Astrocyte (in vitro differentiated cells and primary cell): ENCODE measurements around the gene PCDH19. TPM values are rescaled to one million over a fixed set of nuclear protein-coding genes. Genes with fewer than 3 reads are reported as not detected.

Experiments
- DNase-seq: peaks from one replicate; pipeline ENCODE4 v3.0.0-alpha.2; 2010; ENCODE audit warnings: low read depth
- FAIRE-seq: peaks from 2 replicates; lab custom pipeline; 2011; peaks lifted over from hg19 to GRCh38; lab: Jason Lieb, UNC
- H2AFZ ChIP-seq: 2 replicates; pipeline ENCODE4 v1.6.0; 2012; ENCODE audit warnings: low read depth, low read length, inconsistent platforms
- H3K27ac ChIP-seq: 2 replicates; pipeline ENCODE4 v1.5.1; 2011; ENCODE audit warnings: low read depth, low read length, inconsistent platforms
- H3K27me3 ChIP-seq: 2 replicates; pipeline ENCODE4 v1.6.0; 2011; ENCODE audit warnings: low read length, inconsistent platforms; ENCODE audit not compliant: insufficient read depth
- H3K36me3 ChIP-seq: 2 replicates; pipeline ENCODE4 v1.5.1; 2011; ENCODE audit warnings: low read length, inconsistent platforms; ENCODE audit not compliant: insufficient read depth
- H3K4me1 ChIP-seq: 2 replicates; pipeline ENCODE4 v1.5.1; 2011; ENCODE audit warnings: low read length, inconsistent platforms; ENCODE audit not compliant: insufficient read depth
- H3K4me2 ChIP-seq: 2 replicates; pipeline ENCODE4 v1.6.0; 2012; ENCODE audit warnings: low read length, inconsistent platforms
- H3K4me3 ChIP-seq: 2 replicates; pipeline ENCODE4 v1.5.1; 2011; ENCODE audit warnings: low read depth, mild to moderate bottlenecking, low read length, inconsistent platforms; ENCODE audit not compliant: insufficient read depth
- H3K79me2 ChIP-seq: 2 replicates; pipeline ENCODE4 v1.6.0; 2012; ENCODE audit warnings: mild to moderate bottlenecking, low read length, inconsistent platforms; ENCODE audit not compliant: insufficient read depth
- H3K9ac ChIP-seq: 2 replicates; pipeline ENCODE4 v1.6.0; 2012; ENCODE audit warnings: mild to moderate bottlenecking, low read length, inconsistent platforms
- H3K9me3 ChIP-seq: 2 replicates; pipeline ENCODE4 v1.5.1; 2012; ENCODE audit warnings: low read depth, mild to moderate bottlenecking, low read length, inconsistent platforms; ENCODE audit not compliant: insufficient read depth
- H4K20me1 ChIP-seq: 2 replicates; pipeline ENCODE4 v1.6.0; 2012; ENCODE audit warnings: low read length, inconsistent platforms; ENCODE audit not compliant: insufficient read depth
- H3K27ac Mint-ChIP-seq: one replicate; pipeline ENCODE4 v1.8.0; 2021; ENCODE audit warnings: mild to moderate bottlenecking, mixed read lengths; ENCODE audit not compliant: unreplicated experiment
- H3K27me3 Mint-ChIP-seq: one replicate; pipeline ENCODE4 v1.8.0; 2021; ENCODE audit warnings: low read depth, mixed read lengths; ENCODE audit not compliant: unreplicated experiment
- H3K36me3 Mint-ChIP-seq: one replicate; pipeline ENCODE4 v1.8.0; 2021; ENCODE audit warnings: low read depth, mixed read lengths; ENCODE audit not compliant: unreplicated experiment
- H3K4me1 Mint-ChIP-seq: one replicate; pipeline ENCODE4 v1.8.0; 2021; ENCODE audit warnings: low read depth, mixed read lengths; ENCODE audit not compliant: unreplicated experiment
- H3K4me3 Mint-ChIP-seq: one replicate; pipeline ENCODE4 v1.8.0; 2021; ENCODE audit warnings: mild to moderate bottlenecking, moderate library complexity, mixed read lengths; ENCODE audit not compliant: unreplicated experiment
- H3K9me3 Mint-ChIP-seq: one replicate; pipeline ENCODE4 v1.8.0; 2021; ENCODE audit warnings: mild to moderate bottlenecking, mixed read lengths; ENCODE audit not compliant: unreplicated experiment
- EZH2 ChIP-seq: IDR thresholded peaks from 2 replicates; pipeline ENCODE4 v1.6.1; 2012; ENCODE audit warnings: mild to moderate bottlenecking, low read length, inconsistent platforms; ENCODE audit not compliant: insufficient read depth
- total RNA-seq: library from RNA; stranded (reverse); gene quantifications from 2 replicates; pipeline ENCODE4 v1.2.1, GENCODE V29; 2021
- TF ChIP-seq, protein P1 (sequence below): IDR thresholded peaks from 2 replicates; pipeline ENCODE4 v1.5.1; 2011; ENCODE audit warnings: low read depth, mild to moderate bottlenecking, inconsistent platforms, low read length, moderate library complexity; ENCODE audit not compliant: insufficient read depth

Gene PCDH19
- total RNA-seq, 1 donor from 2014 or later: 11.6 TPM

DNA sequence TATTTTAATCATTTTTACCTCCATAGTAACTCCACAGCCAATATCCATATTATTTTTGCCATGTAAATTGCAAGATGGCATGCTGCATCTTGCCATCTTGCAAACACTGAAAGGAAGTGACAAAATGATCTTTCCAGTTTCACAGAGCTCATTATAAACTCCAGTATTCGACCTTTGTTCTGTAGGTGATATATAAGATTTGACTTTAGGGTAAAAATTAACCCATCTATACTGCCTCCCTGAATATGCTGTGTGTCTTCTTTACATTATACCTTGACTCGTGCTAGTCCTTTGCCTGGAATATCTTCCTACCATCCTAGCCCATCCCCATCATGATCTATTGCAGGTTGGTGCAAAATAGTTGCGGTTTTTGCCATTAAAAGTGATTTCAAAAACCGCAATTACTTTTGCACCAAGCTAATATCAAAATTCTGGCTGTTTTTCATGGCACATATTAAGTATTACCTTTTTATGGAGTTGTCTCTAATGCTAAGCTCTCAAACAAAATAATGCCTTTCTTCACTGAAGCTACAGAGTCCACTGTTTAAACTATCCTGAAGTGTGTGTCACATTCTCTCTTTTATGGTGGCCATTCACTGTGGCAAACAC is 161.1 kb downstream of the PCDH19 start:
- H3K27ac ChIP-seq: no peak overlapping the region
- H3K36me3 ChIP-seq: no peaks in the 10 kb centered on the region
- no peaks in the 10 kb centered on the region for H3K79me2 ChIP-seq
- Mint-ChIP-seq H3K4me3 (no peak overlapping the region), H3K27ac (no peak overlapping the region), H3K4me1 (no peaks in the 10 kb centered on the region), H3K9me3 (no peaks in the 10 kb centered on the region), H3K36me3 (no peaks in the 10 kb centered on the region), H3K27me3 (no peaks in the 10 kb centered on the region)
- TF ChIP-seq, protein P1, sequence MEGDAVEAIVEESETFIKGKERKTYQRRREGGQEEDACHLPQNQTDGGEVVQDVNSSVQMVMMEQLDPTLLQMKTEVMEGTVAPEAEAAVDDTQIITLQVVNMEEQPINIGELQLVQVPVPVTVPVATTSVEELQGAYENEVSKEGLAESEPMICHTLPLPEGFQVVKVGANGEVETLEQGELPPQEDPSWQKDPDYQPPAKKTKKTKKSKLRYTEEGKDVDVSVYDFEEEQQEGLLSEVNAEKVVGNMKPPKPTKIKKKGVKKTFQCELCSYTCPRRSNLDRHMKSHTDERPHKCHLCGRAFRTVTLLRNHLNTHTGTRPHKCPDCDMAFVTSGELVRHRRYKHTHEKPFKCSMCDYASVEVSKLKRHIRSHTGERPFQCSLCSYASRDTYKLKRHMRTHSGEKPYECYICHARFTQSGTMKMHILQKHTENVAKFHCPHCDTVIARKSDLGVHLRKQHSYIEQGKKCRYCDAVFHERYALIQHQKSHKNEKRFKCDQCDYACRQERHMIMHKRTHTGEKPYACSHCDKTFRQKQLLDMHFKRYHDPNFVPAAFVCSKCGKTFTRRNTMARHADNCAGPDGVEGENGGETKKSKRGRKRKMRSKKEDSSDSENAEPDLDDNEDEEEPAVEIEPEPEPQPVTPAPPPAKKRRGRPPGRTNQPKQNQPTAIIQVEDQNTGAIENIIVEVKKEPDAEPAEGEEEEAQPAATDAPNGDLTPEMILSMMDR: no peak
- no peak for TF ChIP-seq EZH2
- peak; percentile 82 for FAIRE-seq
- H4K20me1 ChIP-seq: no peaks in the 10 kb centered on the region
- no peak overlapping the region for H2AFZ ChIP-seq
- H3K27me3 ChIP-seq: no peaks in the 10 kb centered on the region
- DNase-seq: no peak
- no peak overlapping the region for H3K9ac ChIP-seq
- H3K4me1 ChIP-seq: no peaks in the 10 kb centered on the region
- H3K9me3 ChIP-seq: no peaks in the 10 kb centered on the region
- no peak overlapping the region for H3K4me3 ChIP-seq
- H3K4me2 ChIP-seq: no peak overlapping the region

DNA sequence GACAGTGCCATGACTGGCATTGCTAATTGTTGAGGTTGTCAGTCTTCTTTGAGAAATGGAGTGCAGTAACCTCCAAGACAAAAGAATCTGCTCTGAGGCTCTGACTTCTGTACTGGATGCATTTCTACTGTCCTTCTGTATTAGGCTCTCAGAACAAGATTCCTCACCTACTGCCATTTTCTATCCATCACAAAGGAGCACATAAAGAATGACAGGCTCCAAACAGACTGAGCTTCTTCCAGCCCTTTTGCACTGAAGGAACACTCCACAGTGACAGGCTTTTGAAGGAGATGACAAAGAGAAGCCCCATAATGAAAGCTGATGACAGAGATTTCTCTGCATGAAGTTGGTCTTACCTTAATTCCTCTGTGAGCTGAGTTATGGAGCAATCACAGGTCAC is 162.2 kb downstream of the PCDH19 start:
- H3K4me3 ChIP-seq: no peak overlapping the region
- H2AFZ ChIP-seq: no peak overlapping the region
- no peaks in the 10 kb centered on the region for H3K27me3 Mint-ChIP-seq
- TF ChIP-seq, protein P1: no peak
- no peak for TF ChIP-seq EZH2
- H3K27ac ChIP-seq: no peak overlapping the region
- H3K4me1 Mint-ChIP-seq: no peaks in the 10 kb centered on the region
- H3K9me3 ChIP-seq: no peaks in the 10 kb centered on the region
- H3K27ac Mint-ChIP-seq: no peak overlapping the region
- H3K9me3 Mint-ChIP-seq: no peaks in the 10 kb centered on the region
- no peaks in the 10 kb centered on the region for H3K36me3 ChIP-seq
- H3K4me2 ChIP-seq: no peak overlapping the region
- H3K36me3 Mint-ChIP-seq: no peaks in the 10 kb centered on the region
- H3K4me1 ChIP-seq: no peaks in the 10 kb centered on the region
- no peak for DNase-seq
- no peak overlapping the region for H3K4me3 Mint-ChIP-seq
- H3K27me3 ChIP-seq: no peaks in the 10 kb centered on the region
- peak; percentile 83 for FAIRE-seq
- no peaks in the 10 kb centered on the region for H4K20me1 ChIP-seq
- no peak overlapping the region for H3K9ac ChIP-seq
- no peaks in the 10 kb centered on the region for H3K79me2 ChIP-seq

DNA sequence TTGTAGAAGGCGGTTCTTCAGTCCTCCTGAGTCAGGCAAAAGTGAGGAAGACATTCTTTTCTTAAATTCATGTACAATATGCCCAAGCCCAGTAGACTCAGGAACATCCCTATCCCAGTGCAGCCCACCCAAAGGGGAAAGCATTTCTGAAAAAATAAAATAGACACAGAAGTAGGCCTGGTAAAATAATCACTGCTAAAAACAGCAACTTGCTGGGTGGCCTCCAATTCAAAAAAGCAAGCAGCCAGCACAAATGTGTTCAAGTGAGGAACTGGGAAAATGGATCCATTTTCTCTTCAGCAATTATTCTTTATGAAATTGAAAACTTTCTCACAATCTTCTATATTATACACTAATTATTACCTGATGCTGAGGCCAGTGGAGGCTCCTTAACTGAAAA is 165.4 kb downstream of the PCDH19 start:
- H3K4me1 ChIP-seq: no peaks in the 10 kb centered on the region
- no peaks in the 10 kb centered on the region for H3K9me3 ChIP-seq
- no peaks in the 10 kb centered on the region for H3K4me1 Mint-ChIP-seq
- no peak for DNase-seq
- no peaks in the 10 kb centered on the region for H3K79me2 ChIP-seq
- H3K27me3 Mint-ChIP-seq: no peaks in the 10 kb centered on the region
- H2AFZ ChIP-seq: no peak overlapping the region
- H3K9ac ChIP-seq: no peak overlapping the region
- no peaks in the 10 kb centered on the region for H3K27me3 ChIP-seq
- FAIRE-seq: no peak
- no peak overlapping the region for H3K27ac Mint-ChIP-seq
- H3K9me3 Mint-ChIP-seq: no peaks in the 10 kb centered on the region
- no peak overlapping the region for H3K27ac ChIP-seq
- no peak for TF ChIP-seq EZH2
- TF ChIP-seq, protein P1: no peak
- H3K36me3 ChIP-seq: no peaks in the 10 kb centered on the region
- no peak overlapping the region for H3K4me3 Mint-ChIP-seq
- no peaks in the 10 kb centered on the region for H4K20me1 ChIP-seq
- H3K4me3 ChIP-seq: no peak overlapping the region
- H3K4me2 ChIP-seq: no peak overlapping the region
- no peaks in the 10 kb centered on the region for H3K36me3 Mint-ChIP-seq
